Measurements from ENCODE around the gene RNF222.

GRCh38 chr17:8371786-8372185 is 25.8 kb downstream of the RNF222 start:
- no peak for TF ChIP-seq CTCF (IDR thresholded peaks at IDR 0.05)
- TF ChIP-seq POLR2A (IDR thresholded peaks at IDR 0.05): no peak
